ENCODE results near the gene AURKAIP1.

Gene AURKAIP1

DNA sequence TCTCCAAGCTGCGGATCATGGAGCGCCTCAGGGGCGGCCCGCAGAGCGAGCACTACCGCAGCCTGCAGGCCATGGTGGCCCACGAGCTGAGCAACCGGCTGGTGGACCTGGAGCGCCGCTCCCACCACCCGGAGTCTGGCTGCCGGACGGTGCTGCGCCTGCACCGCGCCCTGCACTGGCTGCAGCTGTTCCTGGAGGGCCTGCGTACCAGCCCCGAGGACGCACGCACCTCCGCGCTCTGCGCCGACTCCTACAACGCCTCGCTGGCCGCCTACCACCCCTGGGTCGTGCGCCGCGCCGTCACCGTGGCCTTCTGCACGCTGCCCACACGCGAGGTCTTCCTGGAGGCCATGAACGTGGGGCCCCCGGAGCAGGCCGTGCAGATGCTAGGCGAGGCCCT is 47.7 kb downstream of the AURKAIP1 start:
- H3K36me3 ChIP-seq (ENCODE audit: insufficient read depth, low read length): no peaks in the 10 kb centered on the region
- H3K4me3 ChIP-seq (ENCODE audit: low read length): no peak overlapping the region
- H3K9ac ChIP-seq (ENCODE audit: low read depth, low read length): no peak overlapping the region
- whole genome bisulfite sequencing: 94% methylated on average over 40 of the region's 40 CpGs
- peaks cover 5% of the 10 kb centered on the region; the same call in 1 of the 2 replicates for H3K4me1 ChIP-seq (ENCODE audit: insufficient read depth, low read length)
- no peaks in the 10 kb centered on the region for H3K9me3 ChIP-seq (ENCODE audit: insufficient read depth, low read depth, low read length)
- H3K27ac ChIP-seq (ENCODE audit: low read depth, low read length): no peak overlapping the region
- no peaks in the 10 kb centered on the region for H3K27me3 ChIP-seq (ENCODE audit: insufficient read depth, low read length)

DNA sequence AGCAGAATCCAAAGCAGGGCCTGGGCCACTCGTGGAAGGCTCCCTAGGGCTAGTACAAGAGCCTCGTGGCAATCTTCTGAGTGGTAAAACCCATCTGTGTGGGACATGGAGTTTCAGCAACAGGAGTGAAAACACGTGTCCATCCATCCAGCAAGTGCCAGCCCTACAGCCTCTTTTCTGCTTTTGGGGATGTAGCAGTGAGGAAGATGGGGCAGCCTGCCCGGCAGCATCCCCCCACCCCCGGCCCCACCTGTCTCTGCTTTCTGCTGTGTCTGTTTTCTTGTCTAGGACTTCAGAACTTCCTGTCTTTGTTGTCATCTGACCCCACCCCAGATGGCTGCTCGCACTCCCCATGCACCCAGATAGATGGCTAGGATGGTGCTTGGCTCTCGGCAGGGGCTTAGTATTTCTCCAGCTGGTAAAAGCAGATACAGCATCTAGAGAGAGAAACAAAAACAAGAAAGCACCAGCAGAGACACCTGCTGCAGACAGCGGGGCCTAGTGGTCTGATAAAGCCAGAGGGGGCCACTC is 48.9 kb downstream of the AURKAIP1 start:
- H3K4me3 ChIP-seq (ENCODE audit: low read length): no peak overlapping the region; the same call in 1 of the 2 replicates
- H3K9me3 ChIP-seq (ENCODE audit: insufficient read depth, low read depth, low read length): no peaks in the 10 kb centered on the region
- no peak overlapping the region for H3K27ac ChIP-seq (ENCODE audit: low read depth, low read length)
- H3K4me1 ChIP-seq (ENCODE audit: insufficient read depth, low read length): peaks cover 5% of the 10 kb centered on the region; the same call in 1 of the 2 replicates
- no peaks in the 10 kb centered on the region for H3K27me3 ChIP-seq (ENCODE audit: insufficient read depth, low read length)
- H3K9ac ChIP-seq (ENCODE audit: low read depth, low read length): no peak overlapping the region
- no peaks in the 10 kb centered on the region for H3K36me3 ChIP-seq (ENCODE audit: insufficient read depth, low read length)
- 90% methylated on average over 8 of the region's 8 CpGs for WGBS

DNA sequence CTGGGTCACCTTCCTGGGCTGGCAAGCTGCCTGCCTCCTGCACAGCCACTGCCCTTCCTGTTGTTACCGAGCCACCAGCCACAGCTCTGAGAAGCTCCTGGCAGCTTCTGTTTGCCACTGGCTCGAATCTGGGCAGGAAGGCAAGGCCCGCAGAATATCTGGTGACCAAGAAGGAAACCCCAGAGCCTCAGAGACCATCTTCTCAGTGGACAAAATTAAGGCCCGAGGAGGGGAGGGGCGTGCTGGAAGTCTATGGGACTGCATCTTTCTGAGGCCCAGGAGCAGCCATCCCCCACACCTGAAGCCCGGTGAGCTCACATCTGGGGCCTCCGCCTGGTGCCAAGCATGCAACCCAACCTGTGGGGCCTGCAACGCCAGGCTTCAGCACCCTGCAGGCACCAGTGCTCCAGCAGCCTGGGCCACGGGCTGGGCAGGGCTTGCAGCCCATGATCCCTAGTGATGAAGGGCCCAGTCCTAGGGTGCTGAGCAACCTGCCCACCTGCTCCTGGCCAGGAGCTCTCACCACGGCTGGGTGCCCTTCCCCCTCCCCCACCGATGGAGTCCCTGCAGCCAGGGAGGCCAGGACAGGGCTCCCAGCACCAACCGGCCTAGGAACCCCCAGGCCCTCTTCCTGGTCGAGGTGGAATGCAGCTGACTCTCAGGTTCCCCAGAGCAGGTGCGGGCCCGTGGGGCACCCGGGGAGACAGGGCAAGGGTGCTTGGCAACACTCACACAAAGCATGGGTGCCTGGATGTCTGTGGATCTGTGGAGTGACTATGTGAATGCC is 49.5 kb downstream of the AURKAIP1 start:
- H3K27me3 ChIP-seq (ENCODE audit: insufficient read depth, low read length): no peaks in the 10 kb centered on the region
- H3K9me3 ChIP-seq (ENCODE audit: insufficient read depth, low read depth, low read length): no peaks in the 10 kb centered on the region
- peaks cover 5% of the 10 kb centered on the region; the same call in 1 of the 2 replicates for H3K4me1 ChIP-seq (ENCODE audit: insufficient read depth, low read length)
- H3K36me3 ChIP-seq (ENCODE audit: insufficient read depth, low read length): peaks cover 4% of the 10 kb centered on the region; the same call in 1 of the 2 replicates
- H3K27ac ChIP-seq (ENCODE audit: low read depth, low read length): peak overlapping the region; percentile 62
- peak overlapping the region; percentile 84 for H3K9ac ChIP-seq (ENCODE audit: low read depth, low read length)
- H3K4me3 ChIP-seq (ENCODE audit: low read length): peak overlapping the region; percentile 99
- WGBS: 85% methylated on average over 16 of the region's 16 CpGs

DNA sequence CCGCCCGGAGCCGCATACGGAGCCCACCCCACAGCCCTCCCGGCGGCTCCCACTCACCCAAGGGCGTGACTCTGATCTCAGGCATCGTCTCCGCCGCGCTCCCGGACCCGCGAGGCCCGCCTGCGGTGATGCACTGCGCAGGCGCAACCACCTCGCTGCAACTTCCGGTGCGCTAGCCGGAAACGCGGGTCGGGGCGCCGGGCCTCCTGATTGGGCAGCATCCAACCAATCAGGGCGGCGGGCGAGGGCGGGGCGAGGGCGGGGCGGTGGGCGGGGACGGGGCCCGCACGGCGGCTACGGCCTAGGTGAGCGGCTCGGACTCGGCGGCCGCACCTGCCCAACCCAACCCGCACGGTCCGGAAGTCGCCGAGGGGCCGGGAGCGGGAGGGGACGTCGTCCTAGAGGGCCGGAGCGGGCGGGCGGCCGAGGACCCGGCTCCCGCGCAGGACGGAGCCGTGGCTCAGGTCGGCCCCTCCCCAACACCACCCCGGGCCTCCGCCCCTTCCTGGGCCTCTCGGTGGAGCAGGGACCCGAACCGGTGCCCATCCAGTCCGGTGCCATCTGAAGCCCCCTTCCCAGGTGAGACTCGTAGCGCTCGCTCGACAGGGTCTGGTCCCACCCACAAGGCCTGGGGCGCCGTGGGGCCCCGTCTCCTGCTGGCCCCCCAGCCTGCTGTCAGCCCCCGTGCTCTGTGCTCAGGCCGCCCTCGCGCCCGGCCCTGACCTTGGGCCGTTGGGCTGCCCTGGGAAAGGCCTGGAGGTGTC is 50.3 kb downstream of the AURKAIP1 start, which contains the start of the genes CPTP and INTS11:
TSS of gene CPTP (plus strand) at position 279 of the 764 bp plus-strand sequence. CDS start 2,109 bp downstream, outside the sequence.
TSS of gene INTS11 (minus strand) at position 137 of the 764 bp plus-strand sequence. CDS start at position 85, 52 bp downstream.
- H3K4me3 ChIP-seq (ENCODE audit: low read length): peak within 1 kb of the TSS; percentile 99
- under 1% methylated on average over 83 of the region's 84 CpGs for WGBS
- peak within 1 kb of the TSS; percentile 93 for H3K9ac ChIP-seq (ENCODE audit: low read depth, low read length)
- H3K27me3 ChIP-seq (ENCODE audit: insufficient read depth, low read length): no peaks in the 10 kb centered on the region
- peak within 1 kb of the TSS; percentile 67 for H3K27ac ChIP-seq (ENCODE audit: low read depth, low read length)
- H3K36me3 ChIP-seq (ENCODE audit: insufficient read depth, low read length): peaks cover 6% of the 10 kb centered on the region
- H3K4me1 ChIP-seq (ENCODE audit: insufficient read depth, low read length): peaks cover 5% of the 10 kb centered on the region; the same call in 1 of the 2 replicates
- no peaks in the 10 kb centered on the region for H3K9me3 ChIP-seq (ENCODE audit: insufficient read depth, low read depth, low read length)

DNA sequence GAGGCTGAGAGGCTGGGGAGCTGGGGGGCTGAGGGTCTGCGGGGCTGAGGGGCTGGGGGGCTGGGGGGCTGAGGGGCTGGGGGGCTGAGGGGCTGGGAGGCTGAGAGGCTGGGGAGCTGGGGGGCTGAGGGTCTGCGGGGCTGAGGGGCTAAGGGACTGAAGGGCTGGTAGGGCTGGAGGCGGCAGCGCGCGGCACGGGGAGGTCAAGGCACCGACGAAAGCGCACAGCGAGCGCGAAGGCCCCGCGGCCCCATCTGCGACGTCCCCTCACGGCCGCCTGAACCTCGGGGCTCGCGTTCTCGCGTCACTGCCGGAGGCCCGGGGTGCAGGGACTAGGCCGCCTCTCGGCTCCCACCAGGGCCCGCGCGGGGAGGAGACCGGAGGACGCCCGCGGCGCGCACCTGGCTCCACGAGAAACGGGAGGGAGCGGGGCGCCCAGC is 50.9 kb downstream of the AURKAIP1 start:
- no peaks in the 10 kb centered on the region for H3K27me3 ChIP-seq (ENCODE audit: insufficient read depth, low read length)
- H3K9ac ChIP-seq (ENCODE audit: low read depth, low read length): peak overlapping the region; percentile 93
- H3K27ac ChIP-seq (ENCODE audit: low read depth, low read length): peak overlapping the region; percentile 67; the same call in 1 of the 2 replicates
- WGBS: under 1% methylated on average over 40 of the region's 41 CpGs
- peak overlapping the region; percentile 99 for H3K4me3 ChIP-seq (ENCODE audit: low read length)
- peaks cover 5% of the 10 kb centered on the region; the same call in 1 of the 2 replicates for H3K4me1 ChIP-seq (ENCODE audit: insufficient read depth, low read length)
- H3K36me3 ChIP-seq (ENCODE audit: insufficient read depth, low read length): peaks cover 12% of the 10 kb centered on the region
- H3K9me3 ChIP-seq (ENCODE audit: insufficient read depth, low read depth, low read length): no peaks in the 10 kb centered on the region

Measured in HUES64 (cell line).